ENCODE measurements around the gene PLCXD3. TPM values are rescaled to one million over a fixed set of nuclear protein-coding genes. Genes with fewer than 3 reads are reported as not detected.
A peak's percentile ranks its signal among the peaks of the same experiment; 100 is the strongest.

The PLCXD3 gene
- total RNA-seq, 1 experiment from 2014 or later, result 0.10 TPM

- in situ Hi-C loops (cut with HindIII; ENCODE audit: low pct_unique_long_range_greater_than_20kb, low sequenced_read_pairs), result no loop called here
- no peak for DNase-seq (ENCODE audit: low read depth, low spot score)
- no peak for ATAC-seq
- H3K27me3 ChIP-seq (ENCODE audit: control insufficient read depth, insufficient read depth, low read length), result no peaks in the 10 kb centered on the region
- no peaks in the 10 kb centered on the region for H3K9me3 ChIP-seq (ENCODE audit: control insufficient read depth, insufficient read depth, low read depth, low read length)
- H3K27ac ChIP-seq (ENCODE audit: low read length), result no peak overlapping the region
- no peaks in the 10 kb centered on the region for H3K36me3 ChIP-seq (ENCODE audit: control insufficient read depth, insufficient read depth, low read length)
- H3K4me3 ChIP-seq (ENCODE audit: low read depth in 2 of 2, low read length in 2 of 2), result no peak overlapping the region
- TF ChIP-seq CTCF (IDR thresholded peaks at IDR 0.05) (peak; percentile 30), SIN3A (IDR thresholded peaks at IDR 0.05; ENCODE audit: borderline replicate concordance, insufficient read depth, low read depth, low read length) (no peak)
- CTCF ChIA-PET, result no interaction called here
- BruUV-seq (replicated peaks), result no TSS peak
- POLR2A ChIA-PET, result no interaction called here
- intact Hi-C loops (cut with micrococcal nuclease; ENCODE audit: unreplicated experiment), result loop anchor here (10.0 kb wide), 1 partner anchor 506 kb away; the partner anchor contains the start of gene C7
- H3K4me1 ChIP-seq (ENCODE audit: control insufficient read depth, insufficient read depth, low read length), result no peaks in the 10 kb centered on the region
Measured at GRCh38 chr5:41410737-41411136, 99.7 kb downstream of the PLCXD3 start.

GRCh38 chr5:41410307-41410706 is 100.1 kb downstream of the PLCXD3 start:
- no TSS peak for BruUV-seq (replicated peaks)
- no peaks in the 10 kb centered on the region for H3K27me3 ChIP-seq (ENCODE audit: control insufficient read depth, insufficient read depth, low read length)
- H3K4me3 ChIP-seq (ENCODE audit: low read depth in 2 of 2, low read length in 2 of 2), result no peak overlapping the region
- CTCF ChIA-PET, result no interaction called here
- no peaks in the 10 kb centered on the region for H3K36me3 ChIP-seq (ENCODE audit: control insufficient read depth, insufficient read depth, low read length)
- no peaks in the 10 kb centered on the region for H3K4me1 ChIP-seq (ENCODE audit: control insufficient read depth, insufficient read depth, low read length)
- no peak for DNase-seq (ENCODE audit: low read depth, low spot score)
- no peak for ATAC-seq
- H3K27ac ChIP-seq (ENCODE audit: low read length), result no peak overlapping the region
- intact Hi-C loops (cut with micrococcal nuclease; ENCODE audit: unreplicated experiment) (loop anchor here (10.0 kb wide), 1 partner anchor 506 kb away; the partner anchor contains the start of gene C7), in situ Hi-C loops (cut with HindIII; ENCODE audit: low pct_unique_long_range_greater_than_20kb, low sequenced_read_pairs) (no loop called here)
- no peak for TF ChIP-seq POLR2AphosphoS5 (IDR thresholded peaks at IDR 0.05; ENCODE audit: low read depth, low read length)
- no peak for TF ChIP-seq TCF7L2 (IDR thresholded peaks at IDR 0.05; ENCODE audit: low read depth, low read length)
- no peak for TF ChIP-seq CTCF (IDR thresholded peaks at IDR 0.05)
- TF ChIP-seq REST (IDR thresholded peaks at IDR 0.05; ENCODE audit: insufficient read depth in 1 of 2, low read depth in 2 of 2, low read length in 1 of 2), result no peak
- no peak for TF ChIP-seq SIN3A (IDR thresholded peaks at IDR 0.05; ENCODE audit: borderline replicate concordance, insufficient read depth, low read depth, low read length)
- H3K9me3 ChIP-seq (ENCODE audit: control insufficient read depth, insufficient read depth, low read depth, low read length), result no peaks in the 10 kb centered on the region
- POLR2A ChIA-PET, result no interaction called here

All from Panc1 (cell line).